IPS-11a (cell line): ENCODE results near the gene RUNDC3A.
"Not testable (repeated sequence)": the region's sequence is repeated elsewhere in the genome, so short reads cannot be mapped to it uniquely, and the experiment has no call there.

Experiments
- H3K4me3 ChIP-seq: one replicate; pipeline ENCODE4 v1.5.1; 2013; ENCODE audit warnings: low read depth, low read length, control low read depth

The RUNDC3A gene

DNA sequence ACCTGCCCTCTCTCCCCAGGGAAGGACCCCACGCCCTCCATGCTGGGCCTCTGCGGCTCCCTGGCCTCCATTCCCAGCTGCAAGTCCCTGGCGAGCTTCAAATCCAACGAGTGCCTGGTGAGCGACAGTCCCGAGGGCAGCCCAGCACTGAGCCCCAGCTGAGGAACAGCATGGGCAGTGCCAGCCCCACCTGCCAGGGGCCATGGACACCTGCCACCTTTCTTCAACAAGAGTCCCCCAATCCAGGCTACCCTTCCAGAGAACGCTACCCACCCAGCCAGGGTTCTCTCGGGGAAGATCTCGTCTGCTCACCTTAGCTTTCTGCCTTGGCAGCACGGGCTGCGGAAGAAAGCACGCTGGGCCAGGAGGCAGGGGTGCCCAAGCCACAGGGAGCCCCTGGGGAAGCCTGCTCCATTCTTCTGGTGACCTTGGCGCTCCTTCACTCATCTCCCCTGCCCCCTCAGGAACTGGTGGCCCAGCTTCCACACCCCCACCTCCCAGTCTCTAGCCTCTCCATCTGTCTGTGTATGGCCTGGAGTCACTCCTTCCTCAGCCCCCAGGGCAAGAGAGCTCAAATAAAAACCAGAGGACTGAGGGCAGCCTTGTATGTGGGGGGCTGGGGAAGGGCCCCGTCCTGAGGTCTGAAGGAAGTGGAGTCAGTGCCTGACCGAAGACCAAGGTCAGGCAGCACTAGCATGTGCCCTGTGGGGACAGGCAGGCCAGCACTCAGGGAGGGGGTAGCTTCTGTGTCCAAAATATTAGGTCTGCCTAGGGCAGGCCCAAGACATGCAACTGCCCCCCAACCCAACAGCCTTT, 9.9 kb downstream of the RUNDC3A start:
- no peak overlapping the region for H3K4me3 ChIP-seq

- H3K4me3 ChIP-seq = no peak overlapping the region
Measured at GRCh38 chr17:44320066-44320465, 11.7 kb downstream of the RUNDC3A start.

- H3K4me3 ChIP-seq = no peak overlapping the region
Measured at GRCh38 chr17:44321246-44322120, 13.1 kb downstream of the RUNDC3A start.

DNA sequence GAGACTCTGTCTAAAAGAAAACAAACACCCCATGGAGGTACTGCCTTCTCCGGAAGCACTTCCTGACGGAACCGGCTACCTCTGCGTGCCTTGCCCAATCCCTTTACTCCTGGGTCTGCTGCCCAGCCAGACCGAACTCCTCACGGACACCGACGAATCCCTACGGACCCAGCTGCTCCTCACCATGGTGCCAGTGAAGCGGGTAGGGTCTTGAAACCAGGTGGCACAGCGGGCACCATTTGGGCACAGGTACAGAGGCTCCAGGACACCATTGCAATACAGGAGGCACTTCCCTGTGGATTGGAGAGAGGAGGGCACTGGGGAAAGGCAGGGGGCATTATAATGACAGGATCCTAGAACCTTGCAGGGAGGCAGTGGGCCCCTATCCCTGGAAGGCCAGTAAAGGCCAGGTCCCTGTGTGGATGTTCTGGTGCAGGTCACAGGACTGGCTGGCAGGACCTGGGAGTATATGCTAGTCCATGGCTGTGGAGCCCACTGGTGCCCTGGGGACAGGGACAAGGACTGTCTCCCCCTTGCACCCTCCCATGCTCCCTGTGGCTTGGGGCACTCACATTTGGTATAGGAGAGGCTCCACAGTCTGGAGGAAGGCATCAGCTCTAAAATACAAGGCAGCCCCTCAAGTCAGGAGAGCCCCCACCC, 14.0 kb downstream of the RUNDC3A start:
- no peak overlapping the region for H3K4me3 ChIP-seq

- H3K4me3 ChIP-seq = peak overlapping the region; percentile 88
Measured at GRCh38 chr17:44323359-44324091, 15.1 kb downstream of the RUNDC3A start.

DNA sequence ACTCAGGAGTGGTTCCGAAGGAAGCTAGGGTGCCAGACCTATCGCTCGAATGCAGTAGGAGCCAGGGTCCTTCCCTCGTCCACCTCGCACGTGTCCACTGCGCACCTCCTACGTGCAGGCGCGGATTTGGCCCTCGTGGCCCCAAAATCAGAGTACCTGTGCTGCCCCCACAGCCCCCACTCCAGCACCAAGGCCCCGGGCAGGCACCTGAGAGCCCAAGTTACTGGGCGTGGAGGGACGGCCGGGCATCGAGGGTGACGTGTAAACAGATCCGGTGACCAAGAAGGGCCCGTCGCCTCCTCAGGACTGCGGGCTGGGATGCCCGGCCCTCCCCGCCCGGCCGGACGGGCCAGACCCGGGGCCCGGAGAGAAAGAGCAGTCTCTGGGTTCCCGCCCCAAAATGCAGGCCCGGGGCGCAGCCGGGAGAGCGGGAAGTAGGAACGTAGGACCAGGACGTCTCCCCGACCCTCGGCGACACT, 15.7 kb downstream of the RUNDC3A start:
- H3K4me3 ChIP-seq = peak overlapping the region; percentile 88

- H3K4me3 ChIP-seq = peak within 1 kb of the TSS; percentile 88
Measured at GRCh38 chr17:44324571-44325275, 16.3 kb downstream of the RUNDC3A start, which contains the start of gene SLC25A39. Gene SLC25A39 (minus strand): TSS chr17:44324823. CDS start chr17:44323562, 1,261 bp downstream.

GRCh38 chr17:44326861-44327444, 18.6 kb downstream of the RUNDC3A start:
- H3K4me3 ChIP-seq = no peak overlapping the region

GRCh38 chr17:44327715-44328449, 19.5 kb downstream of the RUNDC3A start:
- H3K4me3 ChIP-seq = no peak overlapping the region

DNA sequence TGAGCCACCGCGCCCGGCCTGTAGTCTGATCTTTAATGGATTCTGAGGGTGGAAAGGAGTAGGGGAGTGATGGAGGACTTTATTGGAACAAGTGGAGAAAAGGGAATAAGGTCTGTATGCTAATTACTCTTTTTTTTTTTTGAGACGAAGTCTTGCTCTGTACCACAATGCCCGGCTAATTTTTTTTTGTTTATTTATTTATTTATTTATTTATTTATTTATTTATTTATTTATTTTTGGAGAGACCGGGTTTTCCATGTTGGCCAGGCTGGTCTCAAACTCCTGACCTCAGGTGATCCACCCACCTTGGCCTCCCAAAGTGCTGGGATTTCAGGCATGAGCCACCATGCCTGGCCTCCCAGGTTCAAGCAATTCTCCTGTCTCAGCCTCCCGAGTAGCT, 21.1 kb downstream of the RUNDC3A start:
- not testable (repeated sequence) for H3K4me3 ChIP-seq

DNA sequence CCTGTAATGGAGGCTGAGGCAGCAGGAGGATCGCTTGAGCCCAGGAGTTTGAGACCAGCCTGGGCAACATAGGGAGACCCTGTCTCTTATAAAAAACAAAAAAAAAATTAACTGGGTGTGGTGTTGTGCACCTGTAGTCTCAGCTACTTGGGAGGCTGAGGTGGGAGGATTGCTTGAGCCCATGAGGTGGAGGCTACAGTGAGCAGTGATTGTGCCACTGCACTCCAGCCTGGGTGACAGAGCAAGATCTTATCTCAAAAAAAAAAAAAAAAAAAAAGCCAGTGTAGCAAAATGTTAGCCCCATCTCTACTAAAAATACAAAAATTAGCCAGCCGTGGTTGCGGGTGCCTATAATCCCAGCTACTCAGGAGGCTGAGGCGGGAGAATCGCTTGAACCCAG, 21.9 kb downstream of the RUNDC3A start:
- H3K4me3 ChIP-seq = not testable (repeated sequence)

GRCh38 chr17:44331249-44331760, 22.9 kb downstream of the RUNDC3A start:
- H3K4me3 ChIP-seq = no peak overlapping the region

DNA sequence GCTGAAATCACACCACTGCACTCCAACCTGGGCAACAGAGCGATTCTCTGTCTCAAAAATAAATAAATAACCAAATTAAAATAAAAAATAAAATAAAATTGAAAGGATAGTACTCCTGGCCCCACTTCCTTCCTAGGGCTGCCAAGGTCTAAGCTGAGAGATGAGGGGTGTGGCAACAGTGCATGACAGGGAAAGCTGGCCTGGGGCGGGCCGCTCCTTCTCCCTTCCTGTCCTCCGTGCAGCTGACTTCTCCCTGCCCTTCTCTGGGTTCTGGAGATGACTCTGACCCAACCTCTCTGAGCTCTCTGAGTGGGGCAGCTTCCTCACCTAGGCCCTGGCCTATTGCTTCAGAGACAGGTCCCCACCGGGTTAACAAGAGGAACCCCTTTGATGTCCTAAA, 25.0 kb downstream of the RUNDC3A start:
- no peak overlapping the region for H3K4me3 ChIP-seq

DNA sequence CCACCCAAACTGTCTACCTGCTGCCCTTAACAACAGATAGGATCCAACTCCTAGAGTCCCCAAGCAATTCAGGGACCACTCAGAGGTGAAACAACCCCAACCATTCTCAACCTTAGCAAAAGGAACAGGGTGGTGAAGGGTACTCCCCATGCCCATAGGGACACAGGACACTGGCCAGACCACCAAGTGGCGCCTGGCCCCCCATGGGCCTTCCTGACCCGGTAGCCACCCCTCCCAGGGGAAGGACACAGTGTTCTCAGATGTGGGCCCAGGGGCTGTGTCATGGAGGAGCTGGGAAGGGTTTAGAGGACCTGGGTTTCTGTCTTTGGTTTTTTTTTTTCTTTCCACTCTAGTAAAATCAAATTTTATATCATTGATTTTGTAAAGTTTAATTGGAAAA, 25.9 kb downstream of the RUNDC3A start:
- no peak overlapping the region for H3K4me3 ChIP-seq

DNA sequence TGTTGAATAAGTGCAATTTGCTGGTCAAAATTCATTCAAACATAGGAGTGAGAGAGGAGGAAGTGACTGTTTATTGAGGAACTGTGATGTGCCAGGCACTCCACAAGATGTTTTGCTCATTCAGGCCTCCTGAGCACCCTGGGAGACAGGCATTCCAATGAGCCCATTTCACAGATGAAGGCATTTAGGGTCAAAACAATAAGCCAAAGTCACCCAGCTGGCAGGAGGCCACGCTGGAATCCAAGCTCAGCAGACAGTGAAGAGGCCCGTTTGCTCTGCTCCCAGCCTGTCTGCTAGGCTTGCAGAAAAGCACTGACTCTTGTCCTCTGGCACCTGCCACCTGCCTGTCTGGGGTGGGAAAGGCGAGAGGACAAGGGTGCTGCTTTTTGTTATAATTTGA, 26.3 kb downstream of the RUNDC3A start:
- no peak overlapping the region for H3K4me3 ChIP-seq

- H3K4me3 ChIP-seq = no peak overlapping the region
Measured at GRCh38 chr17:44335564-44335963, 27.2 kb downstream of the RUNDC3A start.

- H3K4me3 ChIP-seq = no peak overlapping the region
Measured at GRCh38 chr17:44335968-44336367, 27.6 kb downstream of the RUNDC3A start.

- H3K4me3 ChIP-seq = no peak overlapping the region
Measured at GRCh38 chr17:44338702-44339101, 30.3 kb downstream of the RUNDC3A start.

DNA sequence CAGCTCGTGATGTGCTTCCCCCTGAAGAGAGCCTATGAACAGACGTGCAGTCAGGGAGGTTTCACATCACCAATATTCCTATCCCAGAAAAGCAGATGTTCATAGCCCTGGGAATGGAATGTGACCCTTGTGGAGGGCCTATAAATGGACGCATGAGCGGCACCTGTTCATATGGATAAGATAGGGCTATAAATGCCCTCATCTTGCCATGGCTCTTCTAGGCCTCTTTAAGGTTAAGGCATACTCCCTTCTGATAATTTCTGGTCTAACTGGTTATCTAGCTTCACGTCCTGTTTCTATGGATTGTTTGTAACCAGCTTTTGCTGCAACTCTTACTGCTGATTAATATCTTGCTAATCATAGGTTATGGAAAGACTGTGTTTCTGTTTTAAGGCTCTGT, 32.2 kb downstream of the RUNDC3A start:
- not testable (repeated sequence) for H3K4me3 ChIP-seq
